Inferior parietal cortex (tissue), 1 donor: ENCODE results near the gene CTSC.

Source experiments
- DNase-seq: peaks from one replicate; pipeline ENCODE4 v3.0.0-alpha.2; 2016; ENCODE audit errors: extremely low spot score

Gene CTSC

GRCh38 chr11:88337181-88337986, at the start of gene CTSC:
TSS of gene CTSC (minus strand) at chr11:88337736. CDS start at chr11:88337672, 64 bp downstream.
- peak; percentile 70 for DNase-seq

DNA sequence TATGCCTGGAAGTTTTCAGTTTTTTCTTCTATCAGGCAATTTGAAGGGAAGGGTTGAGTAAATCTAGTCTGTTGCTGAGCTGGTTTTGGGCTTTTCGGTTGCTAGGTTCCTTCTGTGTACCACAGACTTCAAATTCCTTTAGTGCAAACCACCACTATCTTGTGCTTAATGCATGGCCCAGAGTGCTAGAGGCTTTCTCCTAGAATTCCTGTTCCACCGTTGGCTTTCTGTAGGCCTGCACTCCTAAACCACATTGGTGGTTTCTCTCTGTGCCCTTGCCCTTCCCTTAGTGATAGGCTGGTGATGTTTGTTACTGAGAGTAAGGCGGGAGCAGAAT, 47.1 kb upstream of the CTSC start:
- DNase-seq: no peak

- no peak for DNase-seq
Observed at GRCh38 chr11:88384004-88384668, 46.6 kb upstream of the CTSC start.

- no peak for DNase-seq
Observed at GRCh38 chr11:88383447-88383846, 45.9 kb upstream of the CTSC start.

DNA sequence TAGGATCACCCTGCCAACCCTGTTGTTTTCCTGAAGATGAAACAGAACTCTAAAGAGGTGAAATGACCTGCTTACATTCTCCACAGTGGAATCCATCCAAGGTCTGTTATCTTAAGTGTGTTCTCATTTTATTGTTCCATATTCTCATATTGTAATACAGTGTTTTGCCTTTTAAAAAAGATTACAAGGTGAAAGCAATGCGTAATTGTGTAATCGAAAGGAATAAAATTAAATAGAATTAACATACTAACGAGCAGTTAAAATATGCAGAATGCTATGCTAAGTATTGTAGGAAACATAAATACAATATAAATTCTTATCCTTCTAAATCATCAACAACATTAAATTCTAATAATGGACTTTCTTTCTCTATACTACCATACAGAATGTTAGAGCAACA, 41.6 kb upstream of the CTSC start:
- DNase-seq: no peak

GRCh38 chr11:88378422-88379066, 41.0 kb upstream of the CTSC start:
- DNase-seq: no peak

DNA sequence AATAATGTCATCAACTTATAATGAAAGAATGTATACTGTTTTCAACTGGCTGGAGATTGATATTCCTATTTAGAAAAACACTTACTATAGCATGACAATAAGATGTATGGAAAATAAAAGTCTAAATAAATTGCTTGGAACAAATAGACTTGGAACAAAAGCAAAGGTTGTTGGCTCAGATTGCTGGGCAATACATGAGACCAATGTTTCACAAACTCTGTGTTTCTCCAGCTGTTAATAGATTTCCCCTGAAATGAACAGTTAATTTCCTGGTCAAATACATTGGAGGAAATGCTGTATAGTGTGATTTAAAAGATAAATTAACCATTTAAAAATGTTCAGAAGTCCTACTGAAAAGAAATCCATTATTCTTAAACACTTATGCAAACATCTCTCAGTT, 40.1 kb upstream of the CTSC start:
- DNase-seq: no peak

- DNase-seq: no peak
Observed at GRCh38 chr11:88377144-88377543, 39.6 kb upstream of the CTSC start.

DNA sequence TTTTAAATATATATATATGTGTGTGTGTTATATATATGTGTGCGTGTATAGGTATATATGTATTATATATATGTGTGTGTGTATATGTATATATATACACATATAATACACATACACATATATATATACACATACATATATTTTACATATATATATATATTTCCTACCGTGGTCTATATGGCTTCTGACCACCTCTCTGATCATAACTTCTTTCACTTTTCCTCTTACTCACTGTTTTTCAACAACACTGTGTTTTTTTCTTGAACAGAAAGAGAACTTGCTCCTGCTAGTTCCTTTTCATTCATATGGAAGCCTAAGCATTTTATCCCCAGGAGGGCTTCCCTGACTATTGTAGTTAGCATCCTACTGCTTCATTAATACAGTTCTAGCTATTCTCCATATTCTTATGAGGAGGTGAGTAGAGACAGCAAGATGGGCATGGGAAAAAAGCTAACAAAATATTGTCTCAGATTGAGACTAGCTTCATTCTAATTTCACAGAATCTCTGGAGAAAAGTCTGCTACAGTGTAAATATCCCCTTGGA, 38.5 kb upstream of the CTSC start:
- no peak for DNase-seq

DNA sequence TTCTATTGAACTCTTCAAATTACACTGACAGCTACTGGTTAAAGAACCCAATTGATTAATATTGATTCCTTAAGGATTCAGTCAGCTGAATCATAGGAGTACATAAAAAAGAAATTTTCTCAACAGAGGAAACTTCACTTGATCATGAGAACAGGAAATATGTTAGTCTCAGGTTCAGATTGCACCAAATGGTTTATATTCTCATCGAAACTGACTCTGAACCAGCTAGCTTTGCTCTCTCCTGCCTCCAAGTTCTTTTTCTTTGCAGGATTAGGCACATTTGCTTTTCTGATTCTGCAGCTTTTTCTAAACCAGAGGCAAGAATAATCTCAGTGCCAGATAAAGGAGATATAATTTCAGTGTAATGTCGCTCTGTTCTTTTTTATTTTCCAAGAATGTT, 33.2 kb upstream of the CTSC start:
- DNase-seq: no peak

- DNase-seq: no peak
Observed at GRCh38 chr11:88367310-88367709, 29.8 kb upstream of the CTSC start.

GRCh38 chr11:88363648-88364065, 26.1 kb upstream of the CTSC start:
- DNase-seq: no peak

DNA sequence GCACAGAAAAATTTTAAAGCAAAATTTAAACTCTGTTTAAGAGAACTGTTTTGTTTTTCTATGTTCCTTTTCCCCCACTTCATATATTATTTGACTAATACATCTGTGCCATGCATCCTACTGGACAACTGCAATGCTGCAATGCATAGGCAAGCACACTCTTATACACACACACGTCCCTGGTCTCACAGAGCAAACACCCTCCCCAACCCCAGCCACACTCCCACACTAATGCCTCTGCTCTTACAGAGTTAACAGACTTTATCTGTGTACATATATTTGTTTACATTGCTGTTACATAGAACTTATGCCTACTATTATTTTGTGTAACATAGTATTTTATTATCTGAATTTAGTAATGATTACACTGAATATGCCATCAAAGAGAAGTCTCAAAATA, 25.5 kb upstream of the CTSC start:
- DNase-seq: no peak

- no peak for DNase-seq
Observed at GRCh38 chr11:88360141-88360540, 22.6 kb upstream of the CTSC start.

DNA sequence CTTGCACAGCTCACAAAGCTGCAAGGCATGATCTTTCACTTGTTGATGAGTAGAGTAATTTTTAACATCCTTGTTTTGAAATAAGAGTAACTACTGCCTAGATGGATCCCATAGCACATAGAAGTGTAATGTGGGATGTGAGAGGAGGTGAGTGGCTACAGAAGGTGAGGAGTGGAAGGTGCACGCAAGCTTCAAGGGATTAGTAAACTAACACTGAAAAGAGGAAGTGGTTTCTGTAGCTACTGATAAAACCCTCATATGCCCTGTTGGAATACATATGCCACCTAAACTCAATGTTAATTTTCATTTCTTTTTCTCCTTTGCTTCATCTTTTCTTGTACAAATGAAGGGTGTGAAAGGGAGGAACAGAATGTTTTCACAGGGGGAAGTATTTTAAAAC, 22.0 kb upstream of the CTSC start:
- DNase-seq: peak; percentile 47

GRCh38 chr11:88359114-88359513, 21.6 kb upstream of the CTSC start:
- no peak for DNase-seq

- no peak for DNase-seq
Observed at GRCh38 chr11:88358040-88358431, 20.5 kb upstream of the CTSC start.

- no peak for DNase-seq
Observed at GRCh38 chr11:88357323-88358039, 19.9 kb upstream of the CTSC start.

- DNase-seq: no peak
Observed at GRCh38 chr11:88355887-88356286, 18.4 kb upstream of the CTSC start.

DNA sequence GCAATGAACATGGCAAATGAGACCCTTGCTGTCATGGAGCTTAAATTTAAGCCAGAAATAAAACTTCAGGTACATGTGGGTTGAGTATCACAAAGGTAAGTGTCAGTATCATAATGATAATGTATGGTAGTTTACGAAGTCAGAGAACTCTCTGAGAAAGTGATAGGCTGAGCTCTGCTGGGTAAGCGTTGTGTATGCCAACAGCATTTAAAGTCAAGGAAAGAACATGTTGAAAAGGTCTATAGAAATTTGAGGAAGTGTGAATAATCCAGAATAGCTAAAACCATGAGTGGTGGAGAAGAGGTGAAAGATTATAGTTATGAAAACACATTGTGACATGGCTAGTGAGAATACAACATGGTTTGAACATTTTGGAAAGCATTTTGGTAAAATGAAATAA, 17.4 kb upstream of the CTSC start:
- no peak for DNase-seq

DNA sequence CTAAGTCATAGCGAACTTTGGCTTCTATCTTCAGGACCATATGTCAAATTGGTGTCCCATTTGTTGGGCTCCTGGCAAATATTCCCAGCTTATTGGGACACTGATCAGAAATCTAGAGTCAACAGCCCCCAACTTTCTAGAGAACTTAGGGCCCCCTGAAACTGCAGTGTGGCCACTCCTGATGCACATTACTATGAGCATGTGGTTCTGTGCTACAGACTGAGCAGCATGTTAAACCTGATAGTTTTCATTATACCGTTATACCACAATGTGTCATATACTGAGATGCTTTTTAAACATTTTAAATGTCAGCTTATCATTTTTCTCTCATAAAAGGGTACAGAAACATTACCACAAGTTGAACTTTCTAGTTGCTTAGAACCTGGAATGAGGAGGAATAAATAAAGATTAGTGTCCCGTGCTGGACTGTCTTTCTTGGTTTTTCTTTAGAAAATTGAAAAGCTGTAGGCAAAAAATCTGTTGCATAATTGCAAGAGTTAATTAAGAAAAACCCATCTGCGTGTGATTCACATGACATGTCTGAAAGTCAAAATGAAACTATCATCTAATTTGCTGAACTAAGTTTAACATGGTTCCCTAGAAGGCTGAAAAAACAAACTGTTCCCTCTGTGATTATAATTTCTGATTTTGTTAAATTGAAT, 16.4 kb upstream of the CTSC start:
- no peak for DNase-seq

GRCh38 chr11:88353386-88353785, 15.8 kb upstream of the CTSC start:
- DNase-seq: no peak
